K562 (cell line): ENCODE results near the gene EMC10. TPM values are rescaled to one million over a fixed set of nuclear protein-coding genes. Genes with fewer than 3 reads are reported as not detected.
A peak's percentile ranks its signal among the peaks of the same experiment; 100 is the strongest.

ENCODE experiments used
- ATAC-seq: fragments of 200-7000 bp; cut with Tn5 transposase; 3 replicates; pipeline ENCODE4 v1.9.1; 2020; ENCODE audit warnings: moderate library complexity
- BruUV-seq: library from RNA; stranded (reverse); fragments of 400-500 nt; replicated peaks from 2 replicates; lab custom pipeline; 2021; lab: Mats Ljungman, UMichigan
- CTCF ChIA-PET: fragments of 300-600 bp; formaldehyde crosslinking; extraction: SDS; loops from one replicate; lab custom pipeline; 2021; ENCODE audit warnings: low intra/inter-chr PET ratio; lab: Yijun Ruan, JAX
- POLR2A ChIA-PET: fragments of 300-600, 350-650 bp; sonication (Branson Sonifier 250); formaldehyde crosslinking; extraction: SDS; loops from one replicate; lab custom pipeline; 2021; ENCODE audit warnings: antibody characterized with exemption, inconsistent platforms; lab: Yijun Ruan, JAX
- DNase-seq, 4 experiments: peaks; one replicate each; pipeline versions ENCODE4 v3.0.0 to v3.0.0-alpha.2; 2011 to 2018; ENCODE audit warnings: low spot score in 3 of 4, mixed read lengths in 3 of 4; ENCODE audit errors: extremely low read depth in 1 of 4
- FAIRE-seq: peaks from 2 replicates; lab custom pipeline; 2011; peaks lifted over from hg19 to GRCh38; lab: Jason Lieb, UNC
- H2AFZ ChIP-seq: 2 replicates; pipeline ENCODE4 v1.6.0; 2011; ENCODE audit warnings: low read depth, low read length, control low read depth, inconsistent platforms
- H3K27ac ChIP-seq: fragments of 200-600 bp; 3 replicates; pipeline ENCODE4 v1.8.0; 2011; ENCODE audit warnings: low read depth, mild to moderate bottlenecking, control low read depth, inconsistent platforms, low read length, moderate library complexity, mixed read lengths; ENCODE audit errors: extremely low read depth
- H3K27me3 ChIP-seq, 2 experiments: fragments of 300-600 bp in 1 of 2; 2 replicates in 1 of 2; 3 replicates in 1 of 2; pipeline versions ENCODE4 v1.6.0 to v1.8.0; 2011; ENCODE audit warnings: inconsistent platforms in 2 of 2, low read length in 2 of 2, mild to moderate bottlenecking in 1 of 2, mixed read lengths in 1 of 2, moderate library complexity in 1 of 2; ENCODE audit not compliant: control insufficient read depth in 2 of 2, insufficient read depth in 2 of 2
- H3K36me3 ChIP-seq: fragments of 300-600 bp; 3 replicates; pipeline ENCODE4 v1.8.0; 2011; ENCODE audit warnings: mild to moderate bottlenecking, low read length, inconsistent platforms; ENCODE audit not compliant: control insufficient read depth, insufficient read depth
- H3K4me1 ChIP-seq, 2 experiments: fragments of 200-600 bp in 1 of 2; replicated peaks in 1 of 2; 2 replicates in 1 of 2; 3 replicates in 1 of 2; pipeline versions ENCODE4 v1.5.1 to v1.8.0; 2011; ENCODE audit warnings: inconsistent platforms in 2 of 2, low read length in 2 of 2, mild to moderate bottlenecking in 1 of 2, mixed read lengths in 1 of 2, moderate library complexity in 1 of 2; ENCODE audit not compliant: control insufficient read depth in 2 of 2, insufficient read depth in 2 of 2
- H3K4me2 ChIP-seq: 2 replicates; pipeline ENCODE4 v1.6.1; 2011; ENCODE audit warnings: low read length, control low read depth, inconsistent platforms, mixed read lengths; ENCODE audit not compliant: insufficient read depth
- H3K4me3 ChIP-seq: fragments of 200-600 bp; sonication (generic), shearing (Covaris generic); 2 replicates; pipeline ENCODE4 v1.5.1; 2016; ENCODE audit warnings: control low read depth, inconsistent platforms
- H3K79me2 ChIP-seq: fragments of 200-600 bp; 3 replicates; pipeline ENCODE4 v1.8.0; 2011; ENCODE audit warnings: low read length, inconsistent platforms; ENCODE audit not compliant: control insufficient read depth, insufficient read depth
- H3K9ac ChIP-seq, 2 experiments: 2 replicates each; pipeline versions ENCODE4 v1.6.0 to v1.6.1; 2011; ENCODE audit warnings: low read depth in 2 of 2, low read length in 2 of 2, control low read depth in 1 of 2, inconsistent platforms in 1 of 2, mild to moderate bottlenecking in 1 of 2, mixed read lengths in 1 of 2; ENCODE audit not compliant: insufficient read depth in 1 of 2
- H3K9me1 ChIP-seq: one replicate; pipeline ENCODE4 v1.6.0; 2011; ENCODE audit warnings: inconsistent platforms, mild to moderate bottlenecking, low read length, moderate library complexity; ENCODE audit not compliant: control insufficient read depth, insufficient read depth
- H3K9me3 ChIP-seq: replicated peaks from 2 replicates; pipeline ENCODE4 v1.5.1; 2011; ENCODE audit warnings: low read depth, low read length, inconsistent platforms; ENCODE audit not compliant: control insufficient read depth, insufficient read depth
- H4K20me1 ChIP-seq: replicated peaks from 2 replicates; pipeline ENCODE4 v1.6.1; 2011; ENCODE audit warnings: low read length, inconsistent platforms, mixed read lengths; ENCODE audit not compliant: control insufficient read depth, insufficient read depth
- PKNOX1 ChIP-seq: fragments of 450-650 bp; IDR thresholded peaks from 2 replicates; pipeline ENCODE4 v1.6.1; 2016
- SMARCA5 ChIP-seq: fragments of 450-650 bp; IDR thresholded peaks from 2 replicates; pipeline ENCODE4 v1.6.1; 2016
- ZNF263 ChIP-seq: sonication (generic); formaldehyde crosslinking; IDR thresholded peaks from 2 replicates; pipeline ENCODE4 v1.8.0; 2022; ENCODE audit warnings: mild to moderate bottlenecking, missing genetic modification reagents, borderline replicate concordance
- ZNF280A ChIP-seq: fragments of 450-650 bp; IDR thresholded peaks from 2 replicates; pipeline ENCODE4 v1.6.1; 2018; ENCODE audit warnings: mild to moderate bottlenecking, low read depth; ENCODE audit not compliant: partially characterized antibody
- WGBS: fragments of 100-300 bp; shearing (Covaris generic); methylation state at CpG from one replicate; pipeline ENCODE4 v1.1.6; 2016; ENCODE audit warnings: low coverage, mixed read lengths; ENCODE audit not compliant: insufficient coverage; ENCODE audit errors: missing lambda C conversion rate; 5-methylcytosine and 5-hydroxymethylcytosine counted together
- in situ Hi-C: fragments of 300-500 bp; cut with MboI; formaldehyde crosslinking; loops from 4 replicates; pipeline ENCODE4 v1.15.0; 2018; ENCODE audit warnings: inconsistent platforms, mixed read lengths
- intact Hi-C: fragments of 100-400 bp; cut with micrococcal nuclease; formaldehyde crosslinking; loops from 2 replicates; pipeline ENCODE4 v1.14.2; 2022
- polyA plus RNA-seq, 8 experiments: library from polyadenylated mRNA; depleted of rRNA in 4 of 8; stranded (reverse) in 5 of 8; unstranded in 3 of 8; fragments of >200 nt; fragmentation: Nextera tagmentation in 2 of 8; fragmentation: Illumina TruSeq in 1 of 8; extraction: Ambion mirVana in 2 of 8; extraction: Trizol in 1 of 8; gene quantifications; 2 replicates each; pipeline versions ENCODE4 v1.2.1 to v1.2.3, GENCODE V29; 2011 to 2014; ENCODE audit warnings: inconsistent platforms in 1 of 8, missing spikeins in 1 of 8
- total RNA-seq, 7 experiments: library from RNA; depleted of rRNA in 6 of 7; stranded (reverse); fragments of >200 nt in 6 of 7; fragmentation: Illumina TruSeq in 2 of 7; extraction: Trizol in 2 of 7; gene quantifications; 2 replicates each; pipeline versions ENCODE4 v1.2.1 to v1.2.3, GENCODE V29; 2011 to 2021; ENCODE audit warnings: low replicate concordance in 1 of 7

EMC10 gene
- total and polyA plus RNA-seq, 9 of the 15 experiments (the other 6 are each of a cell fraction or from before 2014, with no cell fraction given) = 1.4 to 46.0 (median 13.1) TPM

GRCh38 chr19:50435221-50435620 lies 41.1 kb upstream of the EMC10 start:
- no peaks in the 10 kb centered on the region for H4K20me1 ChIP-seq
- peaks cover 0 to 30% of the 10 kb centered on the region in 2 experiments; a peak in 3 of 5 replicates for H3K27me3 ChIP-seq
- 39% methylated on average over 15 of the region's 17 CpGs for WGBS
- no peaks in the 10 kb centered on the region for H3K9me3 ChIP-seq
- H3K4me1 ChIP-seq = peaks cover 12 to 42% of the 10 kb centered on the region in 2 experiments; a peak in 4 of 5 replicates
- no peak for DNase-seq
- ChIA-PET POLR2A (no interaction called here), CTCF (no interaction called here)
- no peak for ATAC-seq
- H3K4me3 ChIP-seq = no peak overlapping the region
- no peaks in the 10 kb centered on the region for H3K9me1 ChIP-seq
- no TSS peak for BruUV-seq
- H3K79me2 ChIP-seq = no peaks in the 10 kb centered on the region
- peak overlapping the region in 1 of 2 experiments; percentile 32; a peak in 2 of 4 replicates for H3K9ac ChIP-seq
- H3K27ac ChIP-seq = no peak overlapping the region
- intact Hi-C loops (no loop called here), in situ Hi-C loops (no loop called here)
- no peak overlapping the region for H3K4me2 ChIP-seq
- TF ChIP-seq ZNF280A (no peak), ZNF263 (peak; percentile 53; the same call in 1 of the 2 replicates)
- H3K36me3 ChIP-seq = no peaks in the 10 kb centered on the region
- no peak for FAIRE-seq
- H2AFZ ChIP-seq = no peak overlapping the region

GRCh38 chr19:50435627-50436026 lies 40.7 kb upstream of the EMC10 start:
- BruUV-seq = no TSS peak

More at GRCh38 chr19:50435627-50436026, 40.7 kb upstream of the EMC10 start:
- DNase-seq (no peak), ATAC-seq (no peak), FAIRE-seq (no peak)
- in situ Hi-C loops = no loop called here
- no peak for TF ChIP-seq SMARCA5
- TF ChIP-seq PKNOX1 = 0 out of 2 replicates have a peak, but pooled peaks have one; percentile 38
- H3K79me2 ChIP-seq = no peaks in the 10 kb centered on the region
- H3K27ac ChIP-seq = no peak overlapping the region
- H3K4me2 ChIP-seq = no peak overlapping the region
- no peaks in the 10 kb centered on the region for H3K36me3 ChIP-seq
- H2AFZ ChIP-seq = no peak overlapping the region
- 24% methylated on average over 6 of the region's 12 CpGs for WGBS
- no peaks in the 10 kb centered on the region for H4K20me1 ChIP-seq
- H3K9ac ChIP-seq = peak overlapping the region in 1 of 2 experiments; percentile 15; a peak in 1 of 4 replicates
- ChIA-PET CTCF (no interaction called here), POLR2A (no interaction called here)
- intact Hi-C loops = no loop called here
- H3K9me1 ChIP-seq = no peaks in the 10 kb centered on the region
- H3K9me3 ChIP-seq = no peaks in the 10 kb centered on the region
- peaks cover under 1 to 31% of the 10 kb centered on the region in 2 experiments; a peak in 4 of 5 replicates for H3K27me3 ChIP-seq
- no peak overlapping the region for H3K4me3 ChIP-seq
- H3K4me1 ChIP-seq = peaks cover 12 to 42% of the 10 kb centered on the region in 2 experiments; a peak in 4 of 5 replicates
